GM12892 (cell line): Measurements from ENCODE around the gene ANO6.

ENCODE experiments used
- DNase-seq: peaks from one replicate; pipeline ENCODE4 v3.0.0; 2011; ENCODE audit not compliant: insufficient read length
- FAIRE-seq: peaks from 2 replicates; lab custom pipeline; 2011; peaks lifted over from hg19 to GRCh38; lab: Jason Lieb, UNC
- POLR2A ChIP-seq: IDR thresholded peaks from 2 replicates; pipeline ENCODE4 v1.6.1; 2011; ENCODE audit warnings: low read depth, low read length, control low read depth
- POLR2AphosphoS5 ChIP-seq: IDR thresholded peaks from 2 replicates; pipeline ENCODE4 v1.6.1; 2011; ENCODE audit warnings: low read depth, low read length, control low read depth
- TAF1 ChIP-seq: IDR thresholded peaks from 2 replicates; pipeline ENCODE4 v1.6.1; 2011; ENCODE audit warnings: low read depth, mild to moderate bottlenecking, control low read depth, low read length, borderline replicate concordance

The ANO6 gene

GRCh38 chr12:45329238-45329637 lies 113.3 kb downstream of the ANO6 start:
- TF ChIP-seq POLR2A (no peak), TAF1 (no peak), POLR2AphosphoS5 (no peak)
- DNase-seq: no peak
- FAIRE-seq: no peak

DNA sequence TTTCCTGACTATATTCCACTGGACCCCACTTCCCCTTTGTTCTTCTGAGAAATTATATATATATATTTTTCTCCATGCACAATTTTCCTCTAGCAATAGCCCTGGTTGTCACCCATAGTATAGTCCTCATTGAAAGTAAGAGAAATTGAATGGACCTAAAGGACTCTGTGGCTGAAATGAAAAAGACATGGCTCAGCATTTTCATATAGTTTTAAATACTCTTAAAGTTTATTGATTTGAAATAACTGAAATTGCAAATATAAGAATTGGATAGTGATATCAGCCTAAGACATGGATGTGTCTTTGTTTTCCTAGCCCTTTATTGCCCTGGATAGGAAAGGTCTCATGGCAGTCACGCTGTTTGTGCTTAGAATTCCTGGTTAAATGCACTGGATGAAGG lies 113.8 kb downstream of the ANO6 start:
- no peak for DNase-seq
- no peak for FAIRE-seq
- TF ChIP-seq POLR2A (no peak), POLR2AphosphoS5 (no peak), TAF1 (no peak)

DNA sequence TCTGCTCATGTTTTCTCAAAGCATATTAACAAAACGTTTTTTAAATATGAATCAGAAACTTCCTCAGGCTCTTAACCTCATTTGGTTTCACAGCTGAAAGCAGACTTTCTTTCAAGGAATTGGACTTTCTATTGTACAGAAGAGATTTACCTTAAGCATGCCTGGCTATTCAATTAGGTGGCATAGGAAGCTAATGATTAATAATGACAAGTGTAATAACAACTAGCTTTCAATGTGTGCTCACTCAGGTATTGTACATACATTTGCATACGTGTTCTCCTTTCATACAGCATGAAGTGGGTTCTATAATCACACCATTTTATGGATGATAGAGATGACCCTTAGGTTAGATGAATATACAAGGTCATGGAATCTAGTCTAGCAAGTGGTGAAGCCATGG lies 115.7 kb downstream of the ANO6 start:
- DNase-seq (no peak), FAIRE-seq (no peak)
- TF ChIP-seq POLR2AphosphoS5 (no peak), POLR2A (no peak), TAF1 (no peak)

- DNase-seq (no peak), FAIRE-seq (no peak)
These were observed 118.5 kb downstream of the ANO6 start for GRCh38 chr12:45334396-45334795.

DNA sequence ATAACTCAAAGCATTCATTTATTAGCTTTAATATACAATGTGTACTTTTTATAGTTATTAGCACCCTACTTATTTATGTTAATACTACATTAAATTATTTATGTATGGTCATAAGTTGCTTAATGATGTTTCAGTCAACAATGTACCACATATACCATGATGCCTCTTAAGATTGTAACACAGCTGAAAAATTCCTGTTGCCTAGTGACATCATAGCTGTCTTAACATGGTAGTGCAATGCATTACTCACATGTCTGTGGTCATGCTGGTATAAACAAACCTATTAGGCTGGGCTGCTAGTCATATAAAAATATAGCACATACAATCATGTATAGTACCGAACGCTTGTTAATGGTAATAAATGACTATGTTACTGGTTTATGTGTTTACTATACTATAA lies 120.4 kb downstream of the ANO6 start:
- no peak for TF ChIP-seq TAF1
- TF ChIP-seq POLR2A: no peak
- TF ChIP-seq POLR2AphosphoS5: no peak
- DNase-seq: no peak
- no peak for FAIRE-seq

More at GRCh38 chr12:45334396-45334795, 118.5 kb downstream of the ANO6 start:
- TF ChIP-seq TAF1 (no peak), POLR2AphosphoS5 (no peak), POLR2A (no peak)

GRCh38 chr12:45336762-45337596 lies 121.1 kb downstream of the ANO6 start:
- DNase-seq (no peak), FAIRE-seq (no peak)

DNA sequence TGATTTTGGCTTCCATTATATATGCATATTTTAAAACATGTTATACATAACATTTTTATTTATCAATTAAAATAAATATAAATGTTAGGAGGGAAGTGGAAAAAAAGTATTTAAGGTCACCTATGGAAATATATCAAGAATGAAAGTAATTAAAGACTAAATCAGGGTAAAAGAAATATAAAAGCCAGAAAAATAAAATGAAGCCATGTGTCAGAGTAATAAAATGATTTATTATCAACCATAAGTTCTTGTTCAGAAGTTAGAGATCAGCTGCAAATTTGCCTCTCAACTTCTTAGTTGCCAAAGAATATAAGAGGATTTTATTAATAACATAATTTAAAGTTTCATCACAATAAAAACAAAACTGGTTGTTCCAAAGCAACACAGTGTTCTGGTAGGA lies 121.9 kb downstream of the ANO6 start:
- DNase-seq (no peak), FAIRE-seq (no peak)
- TF ChIP-seq TAF1 (no peak), POLR2A (no peak), POLR2AphosphoS5 (no peak)

More at GRCh38 chr12:45336762-45337596, 121.1 kb downstream of the ANO6 start:
- TF ChIP-seq TAF1 (no peak), POLR2AphosphoS5 (no peak), POLR2A (no peak)

DNA sequence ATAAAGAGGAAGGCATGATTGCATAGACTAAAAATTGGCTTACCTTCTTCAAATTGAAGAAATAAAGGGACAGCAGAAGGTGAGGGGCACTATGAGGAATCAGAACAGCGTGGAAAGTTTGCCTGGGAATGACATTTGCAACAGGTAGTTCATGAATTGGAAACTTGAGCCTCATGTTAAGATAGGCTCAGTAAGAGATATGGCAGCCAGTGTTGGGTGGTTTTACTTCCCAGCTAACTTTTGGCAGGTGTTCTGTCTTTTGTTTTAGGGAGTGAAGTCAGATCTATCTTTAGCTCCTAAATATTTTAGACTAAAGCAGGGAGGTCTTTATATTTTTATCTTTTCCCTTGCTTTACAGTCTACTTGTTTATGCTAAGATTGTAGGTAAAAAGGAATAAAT lies 122.4 kb downstream of the ANO6 start:
- FAIRE-seq: no peak
- TF ChIP-seq POLR2AphosphoS5: no peak
- no peak for TF ChIP-seq TAF1
- TF ChIP-seq POLR2A: no peak
- DNase-seq: no peak

GRCh38 chr12:45339035-45339434 lies 123.1 kb downstream of the ANO6 start:
- no peak for DNase-seq
- FAIRE-seq: no peak
- no peak for TF ChIP-seq POLR2A
- no peak for TF ChIP-seq TAF1
- TF ChIP-seq POLR2AphosphoS5: no peak

GRCh38 chr12:45342171-45342570 lies 126.3 kb downstream of the ANO6 start:
- no peak for DNase-seq
- FAIRE-seq: no peak
- TF ChIP-seq TAF1 (no peak), POLR2A (no peak), POLR2AphosphoS5 (no peak)

GRCh38 chr12:45342848-45343247 lies 127.0 kb downstream of the ANO6 start:
- no peak for TF ChIP-seq POLR2AphosphoS5
- TF ChIP-seq TAF1: no peak
- TF ChIP-seq POLR2A: no peak

GRCh38 chr12:45343269-45344051 lies 127.6 kb downstream of the ANO6 start:
- no peak for DNase-seq
- no peak for TF ChIP-seq POLR2A
- TF ChIP-seq POLR2AphosphoS5: no peak
- no peak for TF ChIP-seq TAF1
- FAIRE-seq: no peak

More at GRCh38 chr12:45342848-45343247, 127.0 kb downstream of the ANO6 start:
- DNase-seq (no peak), FAIRE-seq (no peak)
